HG03159 (cell line): ENCODE results near the gene SERINC2.

Experiments
- ATAC-seq: cut with Tn5 transposase; IDR thresholded peaks from one replicate; pipeline ENCODE4 v1.9.1; 2021; ENCODE audit warnings: mild to moderate bottlenecking, moderate library complexity; ENCODE audit not compliant: unreplicated experiment

SERINC2 gene

GRCh38 chr1:31412732-31413404 is at the start of gene SERINC2:
Gene SERINC2 (plus strand): TSS chr1:31413213. CDS start chr1:31413266, 53 bp downstream.
- ATAC-seq: no peak

GRCh38 chr1:31364561-31365250 is 48.3 kb upstream of the SERINC2 start:
- no peak for ATAC-seq

GRCh38 chr1:31366796-31367195 is 46.2 kb upstream of the SERINC2 start:
- ATAC-seq: no peak

GRCh38 chr1:31368611-31369107 is 44.4 kb upstream of the SERINC2 start:
- ATAC-seq: no peak

- no peak for ATAC-seq
These were observed 43.0 kb upstream of the SERINC2 start for GRCh38 chr1:31370021-31370420.

GRCh38 chr1:31370565-31370964 is 42.4 kb upstream of the SERINC2 start:
- ATAC-seq: no peak

- ATAC-seq: no peak
These were observed 41.7 kb upstream of the SERINC2 start for GRCh38 chr1:31371121-31371959.

- ATAC-seq: no peak
These were observed 41.0 kb upstream of the SERINC2 start for GRCh38 chr1:31372051-31372450.

- no peak for ATAC-seq
These were observed 40.3 kb upstream of the SERINC2 start for GRCh38 chr1:31372751-31373055.

- ATAC-seq: no peak
These were observed 39.7 kb upstream of the SERINC2 start, which contains the start of gene FABP3 for GRCh38 chr1:31373056-31373896. Gene FABP3 (minus strand): TSS chr1:31373076. CDS start chr1:31373014, 62 bp downstream.

GRCh38 chr1:31373897-31374486 is 39.0 kb upstream of the SERINC2 start:
- ATAC-seq: no peak

- ATAC-seq: no peak
These were observed 38.4 kb upstream of the SERINC2 start for GRCh38 chr1:31374511-31375196.

- no peak for ATAC-seq
These were observed 36.5 kb upstream of the SERINC2 start for GRCh38 chr1:31376375-31377134.

- ATAC-seq: no peak
These were observed 35.6 kb upstream of the SERINC2 start for GRCh38 chr1:31377364-31377863.

GRCh38 chr1:31378001-31378400 is 35.0 kb upstream of the SERINC2 start:
- ATAC-seq: no peak

GRCh38 chr1:31380181-31380580 is 32.8 kb upstream of the SERINC2 start:
- no peak for ATAC-seq

GRCh38 chr1:31381394-31382294 is 31.4 kb upstream of the SERINC2 start:
- ATAC-seq: no peak
